ENCODE measurements around the gene P2RX3. TPM values are rescaled to one million over a fixed set of nuclear protein-coding genes. Genes with fewer than 3 reads are reported as not detected.

Gene P2RX3
- total RNA-seq, 2 experiments from 2014 or later, result not detected

DNA sequence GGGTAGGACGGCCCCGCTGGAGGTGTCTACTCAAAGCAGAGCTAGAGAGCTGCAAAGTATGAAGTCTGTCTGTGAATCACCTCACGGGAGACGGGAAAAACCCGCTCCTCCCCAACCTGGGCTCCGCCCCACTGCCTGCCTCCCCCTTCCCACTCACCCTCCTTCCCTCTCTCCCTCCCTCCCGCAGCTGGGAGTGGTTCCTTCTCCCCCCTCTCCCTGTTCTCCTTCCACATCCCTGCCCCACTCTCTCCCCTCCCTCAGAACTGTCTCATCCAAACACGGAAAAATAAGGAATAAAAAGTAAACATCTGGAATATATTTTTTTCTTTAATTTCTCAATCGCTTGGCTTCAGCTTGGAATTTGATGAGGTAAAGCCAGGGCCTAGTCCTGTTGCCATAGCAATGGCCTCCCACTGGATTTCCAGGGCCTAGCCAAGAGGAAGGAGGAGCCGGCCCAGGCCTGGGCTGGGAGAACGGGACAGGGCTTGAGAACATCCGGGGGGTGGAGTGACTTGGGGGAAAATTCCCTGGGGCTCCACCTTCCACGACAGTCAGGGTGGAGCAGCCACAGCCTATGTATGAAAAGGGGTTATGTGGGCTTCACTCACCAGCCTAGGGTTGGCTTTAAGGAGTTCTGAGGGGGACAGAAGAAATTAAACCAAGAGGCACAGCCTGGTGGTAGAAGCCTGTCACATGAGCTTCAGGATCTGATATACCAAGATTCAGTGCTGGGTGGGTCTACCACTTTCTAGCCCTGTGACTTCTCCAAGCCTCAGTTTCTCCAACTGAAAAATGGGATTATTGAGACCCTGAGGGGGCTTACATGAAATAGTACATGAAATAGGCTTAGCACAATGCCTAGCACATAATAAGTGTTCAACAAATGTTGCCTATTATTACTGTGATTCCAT lies 15.6 kb upstream of the P2RX3 start:
- ATAC-seq (no peak), DNase-seq (no peak)
- POLR2A ChIA-PET, result interaction anchor here (0.9 to 4.4 kb wide), 3 partner anchors 13 to 419 kb away, joined by 3 to 55 read pairs (median 9); partner anchors contain the start of genes SELENOH and SSRP1
- Mint-ChIP-seq H3K9me3 (ENCODE audit: insufficient read depth) (no peaks in the 10 kb centered on the region), H3K4me3 (peak overlapping the region; percentile 72), H3K4me1 (ENCODE audit: low read depth) (peaks cover 49% of the 10 kb centered on the region), H3K36me3 (ENCODE audit: low read depth) (peaks cover 25% of the 10 kb centered on the region), H3K27me3 (ENCODE audit: low read depth) (no peaks in the 10 kb centered on the region), H3K27ac (peak overlapping the region; percentile 1)
- CTCF ChIA-PET, result no interaction called here

DNA sequence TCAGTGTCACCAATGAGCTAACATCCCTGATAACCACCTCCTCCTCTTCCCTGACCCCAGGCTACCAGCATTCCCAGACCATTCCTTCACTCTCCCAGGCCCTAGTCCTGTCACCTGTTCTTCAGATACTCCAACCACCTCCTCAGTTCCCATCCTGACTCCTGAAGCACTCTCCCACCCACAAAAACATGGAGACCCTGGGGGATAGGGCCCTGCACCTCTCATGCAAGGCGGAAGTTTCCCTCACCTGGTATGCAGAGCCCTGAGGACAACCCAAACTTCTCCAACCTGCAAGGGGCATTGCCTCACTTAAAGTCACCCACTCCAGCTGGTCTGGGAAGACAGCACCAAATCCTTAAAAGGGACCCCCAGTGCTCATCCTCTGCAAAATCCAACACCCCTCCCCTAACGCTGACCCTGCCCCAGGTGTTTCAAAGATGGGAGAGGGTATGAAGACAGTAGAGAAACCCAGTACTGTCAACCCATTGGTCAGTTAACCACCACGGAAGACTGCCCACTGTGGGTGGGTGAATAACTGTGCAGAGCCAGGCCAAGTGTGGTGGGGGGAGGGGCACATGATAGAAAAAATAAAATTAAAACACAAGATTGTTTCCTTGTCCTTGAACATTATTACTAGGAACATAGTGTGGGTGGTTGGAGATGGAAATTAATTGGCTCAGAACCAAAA lies 14.8 kb upstream of the P2RX3 start:
- DNase-seq (no peak), ATAC-seq (no peak)
- POLR2A ChIA-PET, result interaction anchor here (4.4 kb wide), 1 partner anchor 12 kb away, joined by 55 read pairs; the partner anchor contains the start of gene SSRP1
- Mint-ChIP-seq H3K36me3 (ENCODE audit: low read depth) (peaks cover 33% of the 10 kb centered on the region), H3K27me3 (ENCODE audit: low read depth) (no peaks in the 10 kb centered on the region), H3K4me1 (ENCODE audit: low read depth) (peaks cover 53% of the 10 kb centered on the region), H3K4me3 (peak overlapping the region; percentile 72), H3K9me3 (ENCODE audit: insufficient read depth) (no peaks in the 10 kb centered on the region), H3K27ac (peak overlapping the region; percentile 40)
- CTCF ChIA-PET, result no interaction called here

GRCh38 chr11:57323855-57324153 lies 14.3 kb upstream of the P2RX3 start:
- no peaks in the 10 kb centered on the region for H3K9me3 Mint-ChIP-seq (ENCODE audit: insufficient read depth)

GRCh38 chr11:57324154-57324885 lies 13.8 kb upstream of the P2RX3 start:
- H3K4me1 Mint-ChIP-seq (ENCODE audit: low read depth), result peaks cover 56% of the 10 kb centered on the region
- ATAC-seq, result no peak
- no peaks in the 10 kb centered on the region for H3K9me3 Mint-ChIP-seq (ENCODE audit: insufficient read depth)
- H3K36me3 Mint-ChIP-seq (ENCODE audit: low read depth), result peaks cover 43% of the 10 kb centered on the region
- ChIA-PET POLR2A (interaction anchor here (0.7 to 4.4 kb wide), 6 partner anchors 9 to 322 kb away, joined by 3 to 55 read pairs (median 8); partner anchors contain the start of genes P2RX3 and SSRP1), CTCF (interaction anchor here (1.0 to 2.8 kb wide), 9 partner anchors 9 to 203 kb away, joined by 3 to 19 read pairs (median 5); partner anchors contain the start of gene SSRP1)
- H3K27me3 Mint-ChIP-seq (ENCODE audit: low read depth), result no peaks in the 10 kb centered on the region
- DNase-seq, result no peak
- peak overlapping the region; percentile 72 for H3K4me3 Mint-ChIP-seq
- peak overlapping the region; percentile 73 for H3K27ac Mint-ChIP-seq

More at GRCh38 chr11:57323855-57324153, 14.3 kb upstream of the P2RX3 start:
- CTCF ChIA-PET, result interaction anchor here (1.4 kb wide), 1 partner anchor 204 kb away, joined by 4 read pairs; no protein-coding TSS in a partner anchor
- ATAC-seq (no peak), DNase-seq (no peak)
- peaks cover 55% of the 10 kb centered on the region for H3K4me1 Mint-ChIP-seq (ENCODE audit: low read depth)
- POLR2A ChIA-PET, result interaction anchor here (3.2 to 4.4 kb wide), 2 partner anchors 9 to 12 kb away, joined by 14 to 55 read pairs; partner anchors contain the start of gene SSRP1
- H3K27me3 Mint-ChIP-seq (ENCODE audit: low read depth), result no peaks in the 10 kb centered on the region
- H3K36me3 Mint-ChIP-seq (ENCODE audit: low read depth), result peaks cover 38% of the 10 kb centered on the region
- peak overlapping the region; percentile 72 for H3K4me3 Mint-ChIP-seq
- H3K27ac Mint-ChIP-seq, result peak overlapping the region; percentile 73

GRCh38 chr11:57324886-57325734 lies 13.0 kb upstream of the P2RX3 start, which contains the start of gene TNKS1BP1:
Gene TNKS1BP1, minus strand, starts transcription at chr11:57324952. Its CDS starts 3,067 bp downstream, at chr11:57321885.
- peak within 1 kb of the TSS; percentile 94 for H3K27ac Mint-ChIP-seq
- H3K27me3 Mint-ChIP-seq (ENCODE audit: low read depth), result no peaks in the 10 kb centered on the region
- peaks cover 51% of the 10 kb centered on the region for H3K36me3 Mint-ChIP-seq (ENCODE audit: low read depth)
- ChIA-PET POLR2A (interaction anchor here (0.6 to 4.4 kb wide), 11 partner anchors 10 to 558 kb away, joined by 3 to 55 read pairs (median 3); partner anchors contain the start of genes P2RX3 and SSRP1), CTCF (interaction anchor here (1.0 to 2.8 kb wide), 10 partner anchors 9 to 320 kb away, joined by 3 to 19 read pairs (median 4); partner anchors contain the start of gene SSRP1)
- ATAC-seq, result peak; percentile 91
- H3K9me3 Mint-ChIP-seq (ENCODE audit: insufficient read depth), result no peaks in the 10 kb centered on the region
- H3K4me1 Mint-ChIP-seq (ENCODE audit: low read depth), result peaks cover 62% of the 10 kb centered on the region
- H3K4me3 Mint-ChIP-seq, result peak within 1 kb of the TSS; percentile 80
- peak; percentile 90 for DNase-seq

- CTCF ChIA-PET, result interaction anchor here (1.0 to 2.8 kb wide), 9 partner anchors 9 to 319 kb away, joined by 3 to 19 read pairs (median 5); partner anchors contain the start of gene SSRP1
- DNase-seq (no peak), ATAC-seq (no peak)
- Mint-ChIP-seq H3K27ac (peak overlapping the region; percentile 94), H3K4me3 (peak overlapping the region; percentile 80), H3K27me3 (ENCODE audit: low read depth) (no peaks in the 10 kb centered on the region), H3K36me3 (ENCODE audit: low read depth) (peaks cover 56% of the 10 kb centered on the region), H3K4me1 (ENCODE audit: low read depth) (peaks cover 64% of the 10 kb centered on the region), H3K9me3 (ENCODE audit: insufficient read depth) (no peaks in the 10 kb centered on the region)
- POLR2A ChIA-PET, result interaction anchor here (0.6 to 4.4 kb wide), 10 partner anchors 10 to 557 kb away, joined by 3 to 55 read pairs (median 4); partner anchors contain the start of gene SSRP1
Observed at GRCh38 chr11:57325735-57326048, 12.5 kb upstream of the P2RX3 start.

DNA sequence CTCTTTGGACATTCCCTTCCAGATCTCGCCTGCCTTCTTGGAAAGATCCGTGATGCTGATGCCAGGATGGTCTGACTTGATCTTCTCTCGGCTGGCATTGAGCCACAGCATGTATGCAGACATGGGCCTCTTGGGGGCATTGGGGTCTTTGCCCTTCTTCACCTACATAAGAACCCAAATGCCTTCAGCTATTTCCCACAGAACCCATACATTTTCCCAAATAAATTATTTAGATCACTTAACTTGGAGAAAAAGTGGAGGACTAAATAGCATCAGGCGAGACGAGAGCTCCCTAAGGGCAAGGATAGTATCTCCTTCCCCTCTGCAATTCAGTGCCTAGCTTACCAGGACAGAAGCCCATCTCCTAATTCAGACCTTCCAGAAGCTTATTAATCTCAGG lies 10.4 kb upstream of the P2RX3 start:
- Mint-ChIP-seq H3K27ac (no peak overlapping the region), H3K36me3 (ENCODE audit: low read depth) (peaks cover 76% of the 10 kb centered on the region), H3K27me3 (ENCODE audit: low read depth) (no peaks in the 10 kb centered on the region), H3K4me3 (no peak overlapping the region), H3K9me3 (ENCODE audit: insufficient read depth) (no peaks in the 10 kb centered on the region), H3K4me1 (ENCODE audit: low read depth) (peaks cover 60% of the 10 kb centered on the region)
- POLR2A ChIA-PET, result interaction anchor here (0.6 kb wide), 1 partner anchor 258 kb away, joined by 3 read pairs; no protein-coding TSS in a partner anchor
- no peak for DNase-seq
- ATAC-seq, result no peak
- CTCF ChIA-PET, result no interaction called here

DNA sequence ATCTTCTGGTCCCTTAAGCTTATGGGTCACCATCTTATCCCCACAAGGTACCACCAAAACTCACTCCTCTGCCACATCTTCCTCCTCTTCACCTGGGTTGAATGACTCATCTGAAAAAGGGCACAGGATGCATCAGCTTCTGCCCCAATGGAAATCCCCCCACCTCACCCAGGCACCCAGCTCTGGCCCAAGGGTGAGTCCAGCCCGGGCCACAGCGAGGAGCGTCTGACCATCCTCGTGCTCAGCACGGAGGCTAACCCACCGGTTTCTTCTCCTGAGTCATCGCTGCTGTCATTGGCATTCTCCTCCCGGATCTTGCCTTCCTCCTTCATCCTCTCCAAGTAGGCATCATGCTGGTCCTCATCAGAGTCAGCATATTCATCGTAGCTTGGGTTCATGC lies 8.1 kb upstream of the P2RX3 start:
- peaks cover 67% of the 10 kb centered on the region for H3K4me1 Mint-ChIP-seq (ENCODE audit: low read depth)
- H3K27me3 Mint-ChIP-seq (ENCODE audit: low read depth), result no peaks in the 10 kb centered on the region
- ChIA-PET CTCF (interaction anchor here (2.2 kb wide), 1 partner anchor 471 kb away, joined by 6 read pairs; no protein-coding TSS in a partner anchor), POLR2A (no interaction called here)
- no peak overlapping the region for H3K4me3 Mint-ChIP-seq
- H3K27ac Mint-ChIP-seq, result peak overlapping the region; percentile 20
- no peaks in the 10 kb centered on the region for H3K9me3 Mint-ChIP-seq (ENCODE audit: insufficient read depth)
- H3K36me3 Mint-ChIP-seq (ENCODE audit: low read depth), result peaks cover 95% of the 10 kb centered on the region
- DNase-seq (no peak), ATAC-seq (no peak)

DNA sequence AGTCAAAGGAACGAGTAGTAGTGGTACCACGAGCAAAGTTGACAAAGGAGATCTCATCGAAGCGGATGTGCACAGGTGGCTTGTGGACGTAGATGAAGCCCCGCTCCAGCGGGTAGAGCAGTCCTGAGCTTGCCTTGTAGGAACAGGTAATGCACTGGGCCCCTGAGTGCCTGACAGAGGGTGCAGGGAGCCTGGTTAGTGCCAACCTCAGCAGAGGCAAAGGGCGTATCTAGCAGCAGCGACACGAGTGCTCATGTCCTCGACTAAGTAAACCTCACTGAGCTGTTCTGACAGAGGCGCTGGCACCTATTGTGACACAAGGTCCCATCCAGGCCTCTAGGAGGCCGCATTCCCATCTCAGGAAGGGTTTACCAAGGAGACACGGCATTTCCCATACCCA lies 6.4 kb upstream of the P2RX3 start:
- ATAC-seq (no peak), DNase-seq (no peak)
- CTCF ChIA-PET, result interaction anchor here (1.0 to 1.1 kb wide), 4 partner anchors 14 to 196 kb away, joined by 3 read pairs; no protein-coding TSS in a partner anchor
- peaks cover 61% of the 10 kb centered on the region for H3K4me1 Mint-ChIP-seq (ENCODE audit: low read depth)
- no peaks in the 10 kb centered on the region for H3K27me3 Mint-ChIP-seq (ENCODE audit: low read depth)
- H3K9me3 Mint-ChIP-seq (ENCODE audit: insufficient read depth), result no peaks in the 10 kb centered on the region
- H3K36me3 Mint-ChIP-seq (ENCODE audit: low read depth), result peaks cover 79% of the 10 kb centered on the region
- no peak overlapping the region for H3K4me3 Mint-ChIP-seq
- POLR2A ChIA-PET, result interaction anchor here (1.0 kb wide), 1 partner anchor 10 kb away, joined by 5 read pairs; no protein-coding TSS in a partner anchor
- no peak overlapping the region for H3K27ac Mint-ChIP-seq

- POLR2A ChIA-PET, result no interaction called here
- peaks cover 67% of the 10 kb centered on the region for H3K36me3 Mint-ChIP-seq (ENCODE audit: low read depth)
- CTCF ChIA-PET, result interaction anchor here (0.6 to 2.8 kb wide), 2 partner anchors 7 to 54 kb away, joined by 3 to 19 read pairs; partner anchors contain the start of gene TNKS1BP1
- H3K4me3 Mint-ChIP-seq, result no peak overlapping the region
- H3K27ac Mint-ChIP-seq, result no peak overlapping the region
- DNase-seq, result no peak
- H3K9me3 Mint-ChIP-seq (ENCODE audit: insufficient read depth), result no peaks in the 10 kb centered on the region
- no peak for ATAC-seq
- H3K27me3 Mint-ChIP-seq (ENCODE audit: low read depth), result peaks cover under 1% of the 10 kb centered on the region
- peaks cover 52% of the 10 kb centered on the region for H3K4me1 Mint-ChIP-seq (ENCODE audit: low read depth)
Observed at GRCh38 chr11:57332694-57333440, 5.3 kb upstream of the P2RX3 start.
